HCT116 (cell line): Measurements from ENCODE around the gene CHCHD10.

ENCODE experiments used
- CTCF ChIP-seq, 3 experiments: fragments of 200-600 bp in 1 of 3; sonication (generic) in 1 of 3; IDR thresholded peaks in 2 of 3; conservative IDR thresholded peaks in 1 of 3; 2 replicates each; pipeline ENCODE4 v1.5.1; 2012 to 2017; ENCODE audit warnings: low read depth in 2 of 3, low read length in 2 of 3, antibody characterized with exemption in 1 of 3, borderline replicate concordance in 1 of 3, control low read depth in 1 of 3, mild to moderate bottlenecking in 1 of 3, mixed read lengths in 1 of 3, mixed run types in 1 of 3, moderate library complexity in 1 of 3; ENCODE audit not compliant: insufficient read depth in 1 of 3
- MAX ChIP-seq: IDR thresholded peaks from 2 replicates; pipeline ENCODE4 v1.6.1; 2012
- POLR2A ChIP-seq: IDR thresholded peaks from 2 replicates; pipeline ENCODE4 v1.7.0; 2011; ENCODE audit warnings: borderline replicate concordance; ENCODE audit not compliant: insufficient read depth, insufficient read length; ENCODE audit errors: extremely low read depth
- POLR2AphosphoS5 ChIP-seq: IDR thresholded peaks from 2 replicates; pipeline ENCODE4 v1.6.1; 2011; ENCODE audit warnings: mild to moderate bottlenecking, low read depth, low read length, moderate library complexity
- RAD21 ChIP-seq: IDR thresholded peaks from 2 replicates; pipeline ENCODE4 v1.6.1; 2012; ENCODE audit warnings: low read depth, mild to moderate bottlenecking

- no peak for TF ChIP-seq POLR2A
- TF ChIP-seq CTCF (IDR thresholded peaks at IDR 0.05 in 2 of 3, conservative IDR thresholded peaks at IDR 0.05 in 1 of 3; ENCODE audit: borderline replicate concordance in 1 of 3, insufficient read depth in 1 of 3, low read depth in 2 of 3, low read length in 2 of 3) = no peak
- no peak for TF ChIP-seq POLR2AphosphoS5
- no peak for TF ChIP-seq RAD21
- TF ChIP-seq MAX = no peak
Observed at GRCh38 chr22:23789638-23790037, 21.9 kb upstream of the CHCHD10 start.
